ENCODE measurements around the gene UBE4B. TPM values are rescaled to one million over a fixed set of nuclear protein-coding genes. Genes with fewer than 3 reads are reported as not detected.

Gene UBE4B
- total RNA-seq, 1 experiment from 2014 or later = 44.7 TPM

DNA sequence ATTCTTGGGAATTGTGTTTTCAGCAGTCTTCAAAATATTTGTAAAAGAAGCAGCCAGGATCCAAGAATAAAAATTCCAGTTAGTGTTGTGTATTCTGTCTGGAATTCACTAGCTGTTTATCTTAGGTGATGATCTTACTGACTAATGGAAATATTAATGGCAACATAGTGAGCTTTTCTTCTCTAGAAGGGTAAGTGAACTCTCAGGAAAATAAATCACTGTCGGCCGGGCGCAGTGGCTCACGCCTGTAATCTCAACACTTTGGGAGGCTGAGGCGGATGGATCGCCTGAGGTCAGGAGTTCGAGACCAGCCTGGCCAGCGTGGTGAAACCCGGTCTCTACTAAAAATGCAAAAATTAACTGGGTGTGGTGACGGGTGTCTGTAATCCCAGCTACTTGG is 90.2 kb downstream of the UBE4B start:
- no TSS peak for BruUV-seq (replicated peaks)
- no peaks in the 10 kb centered on the region for H4K20me1 ChIP-seq (ENCODE audit: insufficient read depth)
- H3K4me2 ChIP-seq (ENCODE audit: low read length) = no peak overlapping the region
- peaks cover 0 to 14% of the 10 kb centered on the region in 2 experiments; a peak in 3 of 4 replicates for H3K36me3 ChIP-seq (ENCODE audit: control insufficient read depth in 1 of 2, insufficient read depth in 2 of 2, low read length in 2 of 2)
- no peak overlapping the region for H3K9ac ChIP-seq (ENCODE audit: low read length)
- POLR2A ChIA-PET = no interaction called here
- no peaks in the 10 kb centered on the region for H3K9me3 ChIP-seq (ENCODE audit: control insufficient read depth in 1 of 2, insufficient read depth in 1 of 2, low read depth in 1 of 2, low read length in 2 of 2)
- RAD21 ChIA-PET (ENCODE audit: low non-redundant PET in 1 of 2, low total read pairs in 2 of 2, uncharacterized antibody in 2 of 2, unreplicated experiment in 2 of 2) = no interaction called here
- CTCF ChIA-PET = no interaction called here
- no peak overlapping the region for H3K27ac ChIP-seq (ENCODE audit: low read depth, low read length)
- H3K4me3 ChIP-seq (replicated peaks in 1 of 2; ENCODE audit: low read depth in 1 of 2, low read length in 2 of 2) = no peak overlapping the region
- TF ChIP-seq FOSL1 (IDR thresholded peaks at IDR 0.05; ENCODE audit: low read depth) (no peak), EZH2phosphoT487 (IDR thresholded peaks at IDR 0.05; ENCODE audit: borderline replicate concordance) (no peak), REST (IDR thresholded peaks at IDR 0.05; ENCODE audit: low read depth) (no peak), CTCF (IDR thresholded peaks at IDR 0.05 in 2 of 3, conservative IDR thresholded peaks at IDR 0.05 in 1 of 3; ENCODE audit: borderline replicate concordance in 1 of 3, insufficient read depth in 1 of 3, low read depth in 2 of 3, low read length in 2 of 3) (no peak), TCF7L2 (IDR thresholded peaks at IDR 0.05; ENCODE audit: borderline replicate concordance, extremely low read depth, insufficient read depth, insufficient read length) (no peak), SIN3A (IDR thresholded peaks at IDR 0.05; ENCODE audit: low read depth) (no peak), ATF3 (IDR thresholded peaks at IDR 0.05) (no peak), EGR1 (IDR thresholded peaks at IDR 0.05; ENCODE audit: low read depth) (no peak), ZFX (IDR thresholded peaks at IDR 0.05) (no peak), ELF1 (IDR thresholded peaks at IDR 0.05; ENCODE audit: borderline replicate concordance, low read depth) (no peak), POLR2AphosphoS5 (IDR thresholded peaks at IDR 0.05; ENCODE audit: low read depth, low read length) (no peak)
- TF ChIP-seq, protein P1, sequence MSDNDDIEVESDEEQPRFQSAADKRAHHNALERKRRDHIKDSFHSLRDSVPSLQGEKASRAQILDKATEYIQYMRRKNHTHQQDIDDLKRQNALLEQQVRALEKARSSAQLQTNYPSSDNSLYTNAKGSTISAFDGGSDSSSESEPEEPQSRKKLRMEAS (IDR thresholded peaks at IDR 0.05) = no peak
- no peaks in the 10 kb centered on the region for H3K9me2 ChIP-seq (ENCODE audit: insufficient read depth)
- ATAC-seq (no peak), DNase-seq (ENCODE audit: low read depth, low spot score) (no peak)
- H3K27me3 ChIP-seq (ENCODE audit: insufficient read depth, low read length) = no peaks in the 10 kb centered on the region
- no peaks in the 10 kb centered on the region for H3K79me2 ChIP-seq (ENCODE audit: insufficient read depth, low read length)
- H2AFZ ChIP-seq (ENCODE audit: low read depth, low read length, poor library complexity, severe bottlenecking) = no peak overlapping the region
- intact Hi-C loops (cut with micrococcal nuclease) = no loop called here
- H3K4me1 ChIP-seq (ENCODE audit: control insufficient read depth in 1 of 2, insufficient read depth in 2 of 2, low read length in 2 of 2) = no peaks in the 10 kb centered on the region
